ENCODE results near the gene GATAD2A. TPM values are rescaled to one million over a fixed set of nuclear protein-coding genes. Genes with fewer than 3 reads are reported as not detected.

GATAD2A gene
- total RNA-seq, 1 donor from 2014 or later = 163 TPM

- H3K4me3 ChIP-seq (ENCODE audit: insufficient read depth, low read depth, low read length) = no peak overlapping the region
- H3K27me3 ChIP-seq (ENCODE audit: insufficient read depth, low read length) = no peaks in the 10 kb centered on the region
- H3K9ac ChIP-seq (ENCODE audit: low read length) = no peak overlapping the region
- H2AFZ ChIP-seq (ENCODE audit: low read depth, low read length) = no peak overlapping the region
- no peaks in the 10 kb centered on the region for H3K9me3 ChIP-seq (ENCODE audit: insufficient read depth, low read depth, low read length)
- Mint-ChIP-seq H3K36me3 (ENCODE audit: low read depth, unreplicated experiment) (peaks cover 17% of the 10 kb centered on the region), H3K4me1 (ENCODE audit: low read depth, unreplicated experiment) (peaks cover 35% of the 10 kb centered on the region), H3K27me3 (ENCODE audit: low read depth, unreplicated experiment) (no peaks in the 10 kb centered on the region), H3K27ac (ENCODE audit: unreplicated experiment) (peak overlapping the region; percentile 18), H3K9me3 (ENCODE audit: unreplicated experiment) (no peaks in the 10 kb centered on the region), H3K4me3 (ENCODE audit: unreplicated experiment) (no peak overlapping the region)
- H3K79me2 ChIP-seq (ENCODE audit: insufficient read depth, low read length) = peaks cover 94% of the 10 kb centered on the region
- H3K27ac ChIP-seq (ENCODE audit: low read depth, low read length) = no peak overlapping the region
- H3K36me3 ChIP-seq (ENCODE audit: insufficient read depth, low read length) = no peaks in the 10 kb centered on the region
- TF ChIP-seq CTCF (IDR thresholded peaks at IDR 0.05; ENCODE audit: insufficient read depth, low read depth, low read length) (no peak), EZH2 (IDR thresholded peaks at IDR 0.05; ENCODE audit: insufficient read depth, low read length) (no peak)
- FAIRE-seq = no peak
- peak overlapping the region; percentile 72 for H3K4me2 ChIP-seq (ENCODE audit: low read length)
- DNase-seq (ENCODE audit: low read depth) = no peak
- H3K4me1 ChIP-seq (ENCODE audit: insufficient read depth, low read length) = peaks cover 21% of the 10 kb centered on the region
- peaks cover 93% of the 10 kb centered on the region for H4K20me1 ChIP-seq (ENCODE audit: insufficient read depth, low read length)
These were observed 38.6 kb downstream of the GATAD2A start for GRCh38 chr19:19443902-19444680.

GRCh38 chr19:19444681-19445155, 39.2 kb downstream of the GATAD2A start:
- peaks cover 35% of the 10 kb centered on the region for H3K4me1 Mint-ChIP-seq (ENCODE audit: low read depth, unreplicated experiment)
- Histone ChIP-seq H3K9me3 (ENCODE audit: insufficient read depth, low read depth, low read length) (no peaks in the 10 kb centered on the region), H3K36me3 (ENCODE audit: insufficient read depth, low read length) (no peaks in the 10 kb centered on the region), H3K4me1 (ENCODE audit: insufficient read depth, low read length) (peaks cover 21% of the 10 kb centered on the region), H3K4me3 (ENCODE audit: insufficient read depth, low read depth, low read length) (no peak overlapping the region), H3K4me2 (ENCODE audit: low read length) (peak overlapping the region; percentile 72), H3K27ac (ENCODE audit: low read depth, low read length) (peak overlapping the region; percentile 59), H3K79me2 (ENCODE audit: insufficient read depth, low read length) (peaks cover 94% of the 10 kb centered on the region), H4K20me1 (ENCODE audit: insufficient read depth, low read length) (peaks cover 92% of the 10 kb centered on the region), H3K27me3 (ENCODE audit: insufficient read depth, low read length) (no peaks in the 10 kb centered on the region), H3K9ac (ENCODE audit: low read length) (no peak overlapping the region), H2AFZ (ENCODE audit: low read depth, low read length) (no peak overlapping the region)
- no peaks in the 10 kb centered on the region for H3K27me3 Mint-ChIP-seq (ENCODE audit: low read depth, unreplicated experiment)
- H3K27ac Mint-ChIP-seq (ENCODE audit: unreplicated experiment) = peak overlapping the region; percentile 50
- no peak for TF ChIP-seq EZH2 (IDR thresholded peaks at IDR 0.05; ENCODE audit: insufficient read depth, low read length)
- TF ChIP-seq CTCF (IDR thresholded peaks at IDR 0.05; ENCODE audit: insufficient read depth, low read depth, low read length) = no peak
- H3K36me3 Mint-ChIP-seq (ENCODE audit: low read depth, unreplicated experiment) = peaks cover 17% of the 10 kb centered on the region
- no peak overlapping the region for H3K4me3 Mint-ChIP-seq (ENCODE audit: unreplicated experiment)
- no peaks in the 10 kb centered on the region for H3K9me3 Mint-ChIP-seq (ENCODE audit: unreplicated experiment)
- peak; percentile 29 for DNase-seq (ENCODE audit: low read depth)
- FAIRE-seq = no peak

- H3K4me3 Mint-ChIP-seq (ENCODE audit: unreplicated experiment) = peak overlapping the region; percentile 21
These were observed 39.8 kb downstream of the GATAD2A start for GRCh38 chr19:19445288-19445687.

More at GRCh38 chr19:19445288-19445687, 39.8 kb downstream of the GATAD2A start:
- Mint-ChIP-seq H3K27me3 (ENCODE audit: low read depth, unreplicated experiment) (no peaks in the 10 kb centered on the region), H3K36me3 (ENCODE audit: low read depth, unreplicated experiment) (peaks cover 14% of the 10 kb centered on the region), H3K4me1 (ENCODE audit: low read depth, unreplicated experiment) (peaks cover 32% of the 10 kb centered on the region), H3K9me3 (ENCODE audit: unreplicated experiment) (no peaks in the 10 kb centered on the region), H3K27ac (ENCODE audit: unreplicated experiment) (peak overlapping the region; percentile 50)
- TF ChIP-seq CTCF (IDR thresholded peaks at IDR 0.05; ENCODE audit: insufficient read depth, low read depth, low read length) (no peak), EZH2 (IDR thresholded peaks at IDR 0.05; ENCODE audit: insufficient read depth, low read length) (no peak)
- FAIRE-seq (no peak), DNase-seq (ENCODE audit: low read depth) (no peak)
- Histone ChIP-seq H3K4me3 (ENCODE audit: insufficient read depth, low read depth, low read length) (no peak overlapping the region), H3K36me3 (ENCODE audit: insufficient read depth, low read length) (no peaks in the 10 kb centered on the region), H3K9me3 (ENCODE audit: insufficient read depth, low read depth, low read length) (no peaks in the 10 kb centered on the region), H3K79me2 (ENCODE audit: insufficient read depth, low read length) (peaks cover 96% of the 10 kb centered on the region), H2AFZ (ENCODE audit: low read depth, low read length) (no peak overlapping the region), H3K27ac (ENCODE audit: low read depth, low read length) (peak overlapping the region; percentile 59), H3K4me1 (ENCODE audit: insufficient read depth, low read length) (peaks cover 21% of the 10 kb centered on the region), H4K20me1 (ENCODE audit: insufficient read depth, low read length) (peaks cover 95% of the 10 kb centered on the region), H3K4me2 (ENCODE audit: low read length) (peak overlapping the region; percentile 72), H3K9ac (ENCODE audit: low read length) (no peak overlapping the region), H3K27me3 (ENCODE audit: insufficient read depth, low read length) (no peaks in the 10 kb centered on the region)

All from astrocyte (in vitro differentiated cells and primary cell).